ENCODE results near the gene RPL19.

GRCh38 chr17:39208893-39209292 lies 8.8 kb downstream of the RPL19 start:
- TF ChIP-seq EZH2phosphoT487 (IDR thresholded peaks at IDR 0.05; ENCODE audit: low read depth, severe bottlenecking, unreplicated experiment): no peak
- TF ChIP-seq, protein P1, sequence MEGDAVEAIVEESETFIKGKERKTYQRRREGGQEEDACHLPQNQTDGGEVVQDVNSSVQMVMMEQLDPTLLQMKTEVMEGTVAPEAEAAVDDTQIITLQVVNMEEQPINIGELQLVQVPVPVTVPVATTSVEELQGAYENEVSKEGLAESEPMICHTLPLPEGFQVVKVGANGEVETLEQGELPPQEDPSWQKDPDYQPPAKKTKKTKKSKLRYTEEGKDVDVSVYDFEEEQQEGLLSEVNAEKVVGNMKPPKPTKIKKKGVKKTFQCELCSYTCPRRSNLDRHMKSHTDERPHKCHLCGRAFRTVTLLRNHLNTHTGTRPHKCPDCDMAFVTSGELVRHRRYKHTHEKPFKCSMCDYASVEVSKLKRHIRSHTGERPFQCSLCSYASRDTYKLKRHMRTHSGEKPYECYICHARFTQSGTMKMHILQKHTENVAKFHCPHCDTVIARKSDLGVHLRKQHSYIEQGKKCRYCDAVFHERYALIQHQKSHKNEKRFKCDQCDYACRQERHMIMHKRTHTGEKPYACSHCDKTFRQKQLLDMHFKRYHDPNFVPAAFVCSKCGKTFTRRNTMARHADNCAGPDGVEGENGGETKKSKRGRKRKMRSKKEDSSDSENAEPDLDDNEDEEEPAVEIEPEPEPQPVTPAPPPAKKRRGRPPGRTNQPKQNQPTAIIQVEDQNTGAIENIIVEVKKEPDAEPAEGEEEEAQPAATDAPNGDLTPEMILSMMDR (IDR thresholded peaks at IDR 0.05; ENCODE audit: poor library complexity): no peak
- no peak for TF ChIP-seq EZH2 (IDR thresholded peaks at IDR 0.05; ENCODE audit: borderline replicate concordance)
